ENCODE data around the gene NUCB2. TPM values are rescaled to one million over a fixed set of nuclear protein-coding genes. Genes with fewer than 3 reads are reported as not detected.

The NUCB2 gene
- polyA plus RNA-seq, 1 donor (not counting 4 experiments of a cell fraction or from before 2014, with no cell fraction given): 44.2 TPM

- Histone ChIP-seq H3K4me2 (ENCODE audit: control insufficient read depth, extremely low read depth, insufficient read depth, low read depth, low read length) (peak overlapping the region; percentile 48), H3K9ac (ENCODE audit: control insufficient read depth, extremely low read depth, insufficient read depth, low read length) (peak overlapping the region; percentile 13), H2AFZ (ENCODE audit: control insufficient read depth, low read length) (peak overlapping the region; percentile 53), H3K4me1 (ENCODE audit: control insufficient read depth, extremely low read depth, insufficient read depth, low read length) (peaks cover 22% of the 10 kb centered on the region), H4K20me1 (ENCODE audit: control insufficient read depth, extremely low read depth, insufficient read depth, low read length) (no peaks in the 10 kb centered on the region), H3K9me1 (ENCODE audit: control insufficient read depth, extremely low read depth, insufficient read depth, low read length) (no peaks in the 10 kb centered on the region), H3K79me2 (ENCODE audit: control insufficient read depth, insufficient read depth, low read length) (no peaks in the 10 kb centered on the region), H3K4me3 (ENCODE audit: control insufficient read depth in 2 of 3, extremely low read depth in 1 of 3, insufficient read depth in 2 of 3, low read depth in 1 of 3, low read length in 3 of 3) (no peak overlapping the region), H3K36me3 (ENCODE audit: control insufficient read depth in 2 of 2, extremely low read depth in 1 of 2, insufficient read depth in 2 of 2, low read length in 2 of 2) (no peaks in the 10 kb centered on the region), H3K27ac (ENCODE audit: control insufficient read depth, insufficient read depth, low read length) (peak overlapping the region; percentile 81), H3K9me3 (ENCODE audit: control insufficient read depth, low read depth, low read length) (no peaks in the 10 kb centered on the region), H3K27me3 (ENCODE audit: control insufficient read depth, extremely low read depth, insufficient read depth, low read length) (no peaks in the 10 kb centered on the region)
- FAIRE-seq (peak; percentile 79), DNase-seq (ENCODE audit: low read depth, low spot score) (peak; percentile 59)
- TF ChIP-seq EZH2 (IDR thresholded peaks at IDR 0.05; ENCODE audit: low read length) (no peak), CTCF (optimal IDR thresholded peaks at IDR 0.05 in 1 of 3, IDR thresholded peaks at IDR 0.05 in 1 of 3, conservative IDR thresholded peaks at IDR 0.05 in 1 of 3; ENCODE audit: extremely low read depth in 1 of 3, insufficient read depth in 2 of 3, low read length in 3 of 3) (no peak)
- dilution Hi-C loops (cut with MboI; ENCODE audit: extremely low pct_ligation_motif_present, low sequenced_read_pairs): no loop called here
Observed at GRCh38 chr11:17256512-17256911, 20.0 kb upstream of the NUCB2 start.

- H3K27me3 ChIP-seq (ENCODE audit: control insufficient read depth, extremely low read depth, insufficient read depth, low read length): no peaks in the 10 kb centered on the region
- peak; percentile 59 for FAIRE-seq
- no peaks in the 10 kb centered on the region for H3K36me3 ChIP-seq (ENCODE audit: control insufficient read depth in 2 of 2, extremely low read depth in 1 of 2, insufficient read depth in 2 of 2, low read length in 2 of 2)
- peak overlapping the region; percentile 13 for H3K9ac ChIP-seq (ENCODE audit: control insufficient read depth, extremely low read depth, insufficient read depth, low read length)
- no peaks in the 10 kb centered on the region for H4K20me1 ChIP-seq (ENCODE audit: control insufficient read depth, extremely low read depth, insufficient read depth, low read length)
- peaks cover 22% of the 10 kb centered on the region for H3K4me1 ChIP-seq (ENCODE audit: control insufficient read depth, extremely low read depth, insufficient read depth, low read length)
- H2AFZ ChIP-seq (ENCODE audit: control insufficient read depth, low read length): peak overlapping the region; percentile 53
- no peak overlapping the region for H3K4me3 ChIP-seq (ENCODE audit: control insufficient read depth in 2 of 3, extremely low read depth in 1 of 3, insufficient read depth in 2 of 3, low read depth in 1 of 3, low read length in 3 of 3)
- H3K9me3 ChIP-seq (ENCODE audit: control insufficient read depth, low read depth, low read length): no peaks in the 10 kb centered on the region
- dilution Hi-C loops (cut with MboI; ENCODE audit: extremely low pct_ligation_motif_present, low sequenced_read_pairs): no loop called here
- peak overlapping the region; percentile 27 for H3K4me2 ChIP-seq (ENCODE audit: control insufficient read depth, extremely low read depth, insufficient read depth, low read depth, low read length)
- TF ChIP-seq CTCF (optimal IDR thresholded peaks at IDR 0.05 in 1 of 3, IDR thresholded peaks at IDR 0.05 in 1 of 3, conservative IDR thresholded peaks at IDR 0.05 in 1 of 3; ENCODE audit: extremely low read depth in 1 of 3, insufficient read depth in 2 of 3, low read length in 3 of 3) (no peak), EZH2 (IDR thresholded peaks at IDR 0.05; ENCODE audit: low read length) (no peak)
- no peak for DNase-seq (ENCODE audit: low read depth, low spot score)
- H3K79me2 ChIP-seq (ENCODE audit: control insufficient read depth, insufficient read depth, low read length): no peaks in the 10 kb centered on the region
- peak overlapping the region; percentile 81 for H3K27ac ChIP-seq (ENCODE audit: control insufficient read depth, insufficient read depth, low read length)
- no peaks in the 10 kb centered on the region for H3K9me1 ChIP-seq (ENCODE audit: control insufficient read depth, extremely low read depth, insufficient read depth, low read length)
Observed at GRCh38 chr11:17257196-17257595, 19.3 kb upstream of the NUCB2 start.
